HG02840 (cell line): ENCODE results near the gene PDGFA.

Experiments used
- ATAC-seq: cut with Tn5 transposase; IDR thresholded peaks from one replicate; pipeline ENCODE4 v1.9.1; 2021; ENCODE audit warnings: mild to moderate bottlenecking, moderate library complexity, moderate number of reproducible peaks; ENCODE audit not compliant: unreplicated experiment, low FRiP score

The PDGFA gene

DNA sequence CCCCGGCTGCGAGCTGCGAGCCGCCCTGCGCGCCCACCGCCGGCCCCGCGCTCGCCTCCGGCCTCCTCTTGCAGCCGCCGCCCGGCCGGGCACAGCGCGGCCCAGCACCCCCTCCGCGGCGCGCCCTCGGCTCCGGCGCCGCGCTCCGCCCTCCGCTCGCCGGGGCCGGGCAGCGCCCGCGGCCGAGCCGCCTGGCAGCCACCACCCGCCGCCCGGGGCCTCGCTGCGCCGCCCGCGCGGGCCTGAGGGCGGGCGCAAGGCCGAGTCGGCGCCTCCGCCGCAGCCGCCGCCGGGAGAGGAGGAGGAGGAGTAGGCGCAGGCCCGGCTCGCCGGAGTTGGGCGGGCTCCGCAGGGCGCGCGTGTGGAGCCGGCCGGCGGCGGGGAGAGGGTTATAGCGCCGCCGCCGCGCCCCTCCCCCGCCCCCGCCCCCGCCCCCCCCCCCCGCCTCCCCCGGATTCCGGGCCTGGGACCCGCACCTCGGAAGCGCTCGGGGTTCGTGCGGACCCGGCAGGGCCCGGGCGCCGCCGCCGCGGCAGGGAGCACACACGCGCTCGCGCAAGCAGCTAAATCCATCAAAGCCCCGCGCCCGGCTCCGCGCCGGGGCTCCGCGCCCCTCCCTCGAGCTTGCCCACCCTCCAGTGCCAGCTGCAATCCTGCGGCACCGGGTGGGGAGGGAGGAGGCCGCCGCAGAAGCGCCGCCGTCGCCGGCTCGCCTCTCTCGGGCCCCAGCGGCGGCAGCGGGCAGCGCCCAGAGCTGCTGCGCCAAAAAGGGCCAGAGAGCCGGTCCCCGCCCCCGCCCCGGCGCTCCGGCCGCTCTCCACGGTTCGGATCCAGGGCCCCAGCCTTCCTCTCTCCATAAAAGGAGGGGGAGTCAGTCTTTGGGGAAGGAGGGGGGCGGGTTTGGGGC, at the start of gene PDGFA:
Gene PDGFA, minus strand, starts transcription at position 363 of the 907 bp plus-strand sequence. CDS start 845 bp downstream, outside the sequence.
- ATAC-seq = no peak

DNA sequence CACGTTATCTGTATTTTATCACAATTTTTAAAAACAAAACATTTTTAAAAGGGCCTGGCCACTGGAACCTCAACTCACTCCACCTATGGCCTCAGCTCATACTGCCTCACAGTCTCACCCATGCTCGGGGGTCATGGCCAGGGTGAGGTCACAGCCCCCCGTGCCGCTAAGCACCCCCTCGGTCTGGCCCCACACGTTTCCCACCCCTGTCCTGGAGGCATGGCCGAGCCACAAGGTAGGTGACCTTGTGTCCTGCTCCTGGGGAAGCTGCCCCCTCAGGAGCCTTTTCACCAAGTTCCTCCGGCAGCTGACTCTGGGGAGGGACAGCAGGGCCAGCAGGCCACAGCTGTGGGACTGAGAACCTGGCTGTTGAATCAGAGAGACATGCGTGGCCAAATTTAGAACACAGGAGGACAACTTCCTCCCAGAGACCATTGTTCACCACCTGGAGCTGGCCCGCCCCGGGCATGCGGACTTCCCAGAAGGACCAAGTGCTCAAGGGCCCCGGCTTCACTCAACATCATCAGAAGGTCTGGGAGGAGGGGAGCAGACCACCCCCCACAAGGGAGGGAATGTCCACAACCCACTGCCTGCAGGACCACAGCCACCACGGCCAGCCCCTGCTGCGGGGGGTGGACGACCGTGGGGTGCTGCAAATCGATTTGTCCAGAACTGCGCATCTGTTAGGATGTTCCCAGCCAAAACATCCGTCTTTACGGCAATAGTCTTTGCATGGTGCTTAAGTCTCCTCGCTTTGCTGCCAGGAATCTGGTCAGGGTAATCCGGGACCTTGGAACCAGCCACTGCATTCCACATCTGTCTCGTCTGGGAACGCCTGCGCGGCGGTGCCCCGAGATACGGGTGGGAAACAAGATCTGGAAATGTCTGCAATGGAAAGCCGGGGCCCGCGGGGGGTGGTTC, 48.6 kb upstream of the PDGFA start:
- ATAC-seq = no peak

DNA sequence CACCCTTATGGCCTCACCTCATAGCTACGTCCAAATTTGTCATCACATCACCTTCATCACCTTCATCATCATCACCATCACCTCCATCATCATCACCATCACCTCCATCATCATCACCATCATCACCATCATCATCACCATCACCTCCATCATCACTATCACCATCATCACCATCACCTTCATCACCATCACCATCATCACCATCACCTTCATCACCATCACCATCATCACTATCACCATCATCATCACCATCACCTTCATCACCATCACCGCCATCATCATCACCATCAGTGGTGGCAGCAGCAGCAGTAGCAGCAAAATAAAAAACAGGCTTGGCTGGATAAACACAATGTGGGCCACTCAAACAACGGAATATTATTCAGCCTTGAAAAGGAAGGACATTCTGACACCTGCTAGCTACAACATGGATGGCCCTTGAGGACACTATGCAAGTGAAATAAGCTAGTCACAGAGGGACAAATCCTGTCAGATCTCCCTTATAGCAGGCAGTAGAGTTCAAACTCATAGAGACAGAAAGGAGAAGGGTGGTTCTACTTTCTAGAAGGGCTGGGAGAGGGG, 47.7 kb upstream of the PDGFA start:
- ATAC-seq = no peak

DNA sequence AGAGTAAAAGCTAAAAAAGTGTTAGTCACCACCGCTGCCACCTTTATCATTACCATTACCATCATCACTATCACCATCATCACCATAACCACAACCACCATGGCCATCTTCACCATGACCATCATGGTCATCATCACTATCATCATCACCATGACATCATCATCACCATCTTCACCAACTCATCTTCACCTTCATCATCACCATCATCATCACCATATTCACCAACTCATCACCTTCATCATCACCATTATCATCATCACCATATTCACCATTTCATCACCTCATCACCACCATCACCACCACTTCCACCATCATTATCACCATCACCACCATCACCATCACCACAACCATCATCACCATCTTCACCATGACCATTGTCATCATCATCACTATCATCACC, 46.5 kb upstream of the PDGFA start:
- no peak for ATAC-seq

DNA sequence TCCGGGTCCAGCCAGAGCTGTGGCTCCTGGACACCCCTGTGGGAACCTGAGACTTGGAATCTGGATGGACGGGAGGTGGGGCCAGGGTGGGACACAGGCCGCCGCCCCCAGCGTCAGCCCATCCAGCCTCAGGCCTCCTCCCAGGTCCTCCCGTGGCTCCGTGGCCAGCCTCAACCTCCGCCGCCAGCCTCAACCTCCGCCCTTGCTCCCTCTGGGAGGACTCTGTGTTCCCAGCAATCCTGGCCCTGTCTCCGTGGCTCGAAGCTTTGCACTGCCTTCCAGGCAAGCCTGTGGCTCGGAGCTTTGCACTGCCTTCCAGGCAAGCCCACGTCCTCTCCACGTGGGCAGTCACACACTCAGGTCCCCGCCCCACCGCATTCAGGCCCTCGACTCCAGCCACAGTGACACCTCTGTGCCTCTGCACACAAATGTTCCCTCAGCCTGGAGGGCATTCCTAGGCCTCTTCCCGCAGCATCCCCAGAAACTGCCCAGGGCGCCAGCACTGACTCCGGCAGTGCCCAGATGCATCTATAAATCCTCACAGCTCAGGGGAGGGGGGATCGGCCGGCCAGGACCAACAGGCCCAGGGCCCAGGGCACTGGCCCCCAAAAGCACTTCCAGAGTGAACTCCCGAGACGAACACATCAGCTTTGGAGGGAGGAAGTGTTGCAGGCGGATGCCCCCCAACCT, 44.7 kb upstream of the PDGFA start:
- ATAC-seq = no peak

DNA sequence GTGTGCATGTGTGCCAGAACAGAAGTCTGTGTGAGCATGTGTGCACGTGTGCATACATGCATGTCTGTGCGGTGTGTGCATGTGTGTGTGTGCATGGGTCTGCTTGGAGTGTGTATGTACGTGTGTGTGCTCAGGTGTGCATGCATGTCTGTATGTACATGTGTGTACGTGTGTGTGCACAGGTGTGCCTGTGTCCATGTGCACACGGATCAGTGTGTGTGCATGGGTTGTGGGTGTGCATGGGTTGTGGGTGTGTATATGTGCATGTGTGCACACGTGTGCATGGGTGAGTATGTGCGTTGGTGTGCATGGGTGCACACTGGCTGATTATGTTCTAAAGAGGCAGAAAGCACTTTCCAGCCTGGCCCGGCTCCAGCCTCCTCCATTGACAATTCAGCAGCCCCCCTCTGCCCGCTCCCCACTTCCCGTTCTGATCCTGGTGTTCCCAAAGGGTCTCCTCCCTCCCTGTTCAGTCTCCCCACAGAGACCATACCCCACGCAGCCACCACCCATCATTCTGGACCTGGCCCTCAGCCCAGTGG, 44.1 kb upstream of the PDGFA start:
- ATAC-seq = no peak

DNA sequence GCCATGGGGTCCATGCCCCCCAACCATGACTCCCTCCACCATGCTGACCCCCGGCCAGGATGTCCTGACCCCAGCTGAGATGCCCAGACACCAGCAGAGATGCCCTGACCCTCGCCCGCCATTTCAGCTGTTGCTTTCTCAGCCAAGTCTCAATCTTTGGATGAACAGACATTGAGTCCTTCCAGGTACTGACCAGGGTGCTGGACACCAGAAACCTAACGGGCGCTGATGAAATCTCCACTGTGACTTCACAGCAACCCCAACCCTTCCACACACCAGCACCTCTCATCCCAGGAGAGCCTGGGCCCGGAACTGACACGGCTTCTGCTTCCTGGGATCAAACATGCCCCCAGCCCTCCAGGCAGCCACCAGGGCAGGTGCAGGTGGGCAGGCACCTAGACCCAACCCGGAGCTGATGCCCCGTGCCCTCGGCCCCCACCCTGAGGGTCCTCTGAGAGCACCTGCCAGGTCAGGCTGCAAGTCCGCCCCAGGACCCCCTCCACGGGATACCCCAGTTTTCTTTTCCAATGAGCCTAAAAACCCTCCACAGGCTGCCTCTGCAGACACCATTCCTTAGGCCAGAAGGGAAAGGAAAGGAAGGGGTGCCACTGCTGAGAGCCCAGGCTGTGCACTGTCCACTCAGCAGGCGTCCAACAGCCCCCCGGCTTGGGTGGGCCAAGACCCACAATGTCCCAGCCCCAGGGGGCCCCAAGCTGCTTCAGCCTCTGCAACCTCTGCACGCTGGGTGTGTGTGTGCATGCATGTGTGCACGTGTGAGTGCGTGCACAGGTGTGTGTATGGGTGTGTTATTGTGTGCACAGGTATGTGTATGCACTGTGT, 43.4 kb upstream of the PDGFA start:
- ATAC-seq = no peak

DNA sequence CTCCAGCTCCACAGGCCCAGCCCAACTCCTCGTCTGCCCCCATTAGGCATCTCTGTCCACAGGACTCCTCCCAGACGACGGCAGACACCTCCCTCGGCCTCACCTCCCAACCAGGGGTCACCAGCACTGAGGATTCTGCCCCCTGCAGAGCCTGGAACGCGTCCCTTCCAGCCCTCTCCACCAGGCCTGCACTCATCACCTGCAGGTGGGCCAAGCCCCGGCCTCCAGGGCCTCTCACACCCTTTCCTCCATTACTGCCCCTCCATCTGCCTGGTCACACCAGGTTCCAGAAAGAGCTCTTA, 42.7 kb upstream of the PDGFA start:
- ATAC-seq = no peak

DNA sequence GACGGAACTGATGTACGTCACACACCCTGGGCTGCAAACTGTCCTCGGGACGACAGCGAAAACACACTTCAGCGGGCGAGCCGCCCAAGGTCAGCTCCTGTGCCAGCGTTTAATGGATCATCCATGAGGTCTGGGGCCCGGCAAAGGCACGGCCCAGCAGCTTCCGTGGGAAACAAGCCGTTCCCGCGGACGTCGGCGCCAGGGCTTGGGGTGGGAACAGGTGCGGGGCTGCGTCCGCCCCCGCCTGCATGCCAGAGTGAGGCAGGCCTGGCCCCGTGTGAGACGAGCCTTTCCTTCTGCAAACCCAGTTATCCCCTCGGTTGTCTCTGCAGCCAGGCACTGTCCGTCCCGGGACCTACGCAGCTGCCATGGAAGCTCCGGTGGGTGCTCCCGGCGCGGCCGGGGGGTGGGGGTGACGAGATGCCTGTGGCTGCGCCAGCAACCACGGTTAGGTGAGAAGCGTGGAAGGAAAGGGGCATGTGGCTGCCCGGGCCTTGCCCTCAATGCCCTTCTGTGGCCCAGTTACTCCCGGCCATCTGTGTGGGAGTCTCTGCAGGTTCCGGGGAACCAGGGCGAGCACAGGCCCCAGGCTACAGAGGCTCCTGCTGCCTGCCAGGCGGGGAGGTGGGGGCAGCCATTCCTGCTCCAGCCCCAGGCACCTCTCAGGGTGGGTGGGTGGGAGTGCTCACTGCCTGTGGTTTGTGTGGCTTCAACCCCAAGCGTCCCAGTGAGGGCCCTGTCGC, 42.2 kb upstream of the PDGFA start:
- no peak for ATAC-seq

DNA sequence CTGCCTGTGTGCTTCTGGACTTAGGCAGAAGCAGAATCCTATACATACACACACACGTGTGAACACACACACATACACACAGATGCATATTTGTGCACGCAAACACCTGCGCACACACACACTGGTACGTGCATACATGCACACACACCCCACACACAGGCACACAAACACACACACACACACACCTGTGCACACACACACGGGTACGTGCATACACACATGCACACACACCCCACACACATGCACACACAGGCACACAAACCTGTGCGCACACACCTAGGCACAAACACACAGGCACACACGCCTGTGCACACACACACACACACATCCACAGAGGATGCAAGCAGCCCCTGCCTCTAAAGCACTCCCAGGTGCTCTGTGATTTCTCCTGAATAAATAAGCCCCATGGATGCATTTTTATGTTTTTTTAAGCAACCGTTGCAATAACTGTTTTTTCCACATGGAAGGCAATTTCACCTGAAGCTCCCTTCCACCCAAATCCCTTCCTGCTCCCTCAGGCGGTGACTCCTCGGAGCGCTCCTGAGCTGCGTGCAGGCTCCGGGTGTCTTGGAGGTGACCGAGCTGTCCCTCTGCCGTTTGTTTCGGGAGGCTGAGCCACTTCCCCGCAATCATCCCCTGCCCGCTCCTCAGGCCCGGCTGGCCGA, 41.5 kb upstream of the PDGFA start:
- ATAC-seq = no peak

DNA sequence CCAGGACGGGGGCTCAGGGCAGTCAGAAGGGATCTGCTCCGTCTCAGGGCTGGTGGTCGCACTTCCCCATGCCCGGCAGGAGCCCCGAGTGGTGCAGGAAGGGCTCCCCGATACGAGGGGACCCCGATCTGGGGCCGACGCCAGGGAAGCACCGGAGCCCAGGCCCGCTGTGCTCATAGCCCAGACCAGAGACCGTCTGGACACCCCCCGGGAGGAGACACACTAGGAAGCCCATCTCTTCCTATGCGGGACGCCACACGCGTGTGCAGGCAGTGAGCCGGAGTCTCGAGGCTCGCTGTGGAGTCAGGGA, 39.7 kb upstream of the PDGFA start:
- ATAC-seq = no peak

DNA sequence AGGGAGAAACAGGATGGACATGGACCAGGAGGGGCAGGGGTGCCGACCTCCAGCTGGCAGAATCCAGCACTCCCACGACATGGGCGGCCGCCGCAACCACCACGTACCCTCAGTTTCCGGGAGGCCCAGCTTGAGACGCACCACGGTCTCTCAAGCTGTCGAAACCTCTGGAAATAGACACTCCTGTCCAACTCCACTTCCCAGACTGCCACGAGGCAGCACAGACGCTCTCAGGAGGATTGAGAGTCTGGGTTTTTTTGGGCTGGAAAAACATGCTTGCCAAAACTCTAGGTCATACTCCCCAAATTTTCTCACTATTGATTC, 37.9 kb upstream of the PDGFA start:
- no peak for ATAC-seq

DNA sequence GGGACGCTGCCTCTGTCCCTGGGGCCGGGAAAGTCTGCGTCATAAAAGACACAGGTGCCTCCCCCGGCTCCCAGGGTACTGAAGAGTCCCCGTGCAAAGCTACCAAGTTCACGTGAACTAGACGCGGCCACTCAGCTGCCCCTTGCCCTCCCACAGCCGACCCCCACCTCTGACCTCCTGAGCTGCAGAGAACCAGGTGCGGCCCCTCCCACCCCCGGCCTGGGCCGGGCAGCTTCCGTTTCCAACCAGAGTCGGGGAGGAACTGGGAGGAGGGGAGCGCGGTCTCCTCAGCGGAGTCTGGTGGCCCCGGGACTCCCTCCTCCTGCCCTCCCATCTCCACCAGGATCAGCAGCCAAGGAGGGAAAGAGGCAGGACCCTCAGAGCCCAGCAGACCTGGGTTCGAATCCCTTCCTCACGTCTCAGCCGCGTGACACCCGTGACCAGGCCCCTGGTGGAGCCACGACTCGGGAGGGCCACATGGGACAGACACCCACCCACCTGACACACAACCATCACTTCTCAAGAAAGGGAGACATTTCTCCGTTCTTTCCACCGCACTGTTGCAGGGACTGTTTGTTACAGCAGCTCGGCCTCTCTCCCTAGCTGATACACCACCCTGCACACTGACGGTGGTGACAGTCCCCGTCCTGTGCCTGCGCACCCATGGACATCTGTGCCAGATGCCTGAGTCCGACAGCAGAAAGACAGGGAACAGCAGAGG, 37.4 kb upstream of the PDGFA start:
- no peak for ATAC-seq

DNA sequence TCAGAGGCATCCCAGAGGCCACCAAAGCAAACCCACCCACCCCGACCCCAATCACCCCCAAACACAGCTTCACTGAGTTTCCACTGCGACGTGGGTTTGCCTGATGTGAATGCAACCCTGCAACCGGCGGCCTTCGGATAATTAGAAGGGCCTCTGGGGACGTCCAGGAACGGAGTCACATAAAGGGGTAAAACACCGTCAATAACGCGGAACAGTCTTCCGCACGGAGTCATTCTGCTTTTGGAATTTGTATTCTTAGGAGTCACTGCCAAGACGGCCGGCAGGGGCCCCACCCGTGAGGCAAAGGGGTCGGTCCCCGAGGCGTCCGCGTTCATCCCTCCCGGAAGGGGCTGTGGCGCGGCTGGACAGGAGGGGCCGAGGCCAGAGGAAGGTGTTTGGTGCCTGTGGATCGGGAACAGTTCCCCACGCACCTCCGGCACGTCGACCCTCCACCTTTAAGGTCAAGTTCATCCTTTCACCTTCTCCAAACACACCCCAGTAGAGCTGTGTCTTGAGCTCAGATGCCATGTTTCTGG, 36.7 kb upstream of the PDGFA start:
- no peak for ATAC-seq

DNA sequence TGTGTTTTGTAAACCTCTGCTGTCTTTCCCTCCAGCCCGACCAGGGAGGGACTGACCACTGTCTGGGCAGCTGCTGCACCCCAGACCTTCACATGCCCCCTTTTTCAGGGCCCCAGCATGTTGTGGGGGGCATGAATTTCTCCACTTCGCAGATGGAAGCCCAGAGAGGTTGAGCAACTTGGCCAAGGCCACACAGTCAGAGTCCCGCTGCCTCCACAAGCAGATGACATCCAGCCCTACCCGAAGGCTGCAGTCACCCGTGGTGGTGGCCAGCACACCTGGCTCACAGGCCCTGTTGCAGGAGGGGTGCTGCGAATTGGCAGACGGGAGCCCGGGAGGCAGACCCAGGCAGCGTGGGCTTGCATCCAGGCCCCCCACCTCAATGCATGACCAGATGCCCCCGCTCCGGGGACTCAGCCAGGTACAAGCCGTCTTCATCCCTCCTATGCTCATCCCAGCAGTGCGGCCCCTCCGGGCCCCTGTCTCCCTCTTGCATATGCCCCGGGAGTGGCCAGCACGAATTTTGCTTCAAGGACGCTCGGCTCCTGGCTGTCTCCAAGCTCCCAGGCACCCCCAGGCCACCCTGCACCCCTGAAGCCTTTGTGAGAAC, 36.0 kb upstream of the PDGFA start:
- ATAC-seq = no peak

DNA sequence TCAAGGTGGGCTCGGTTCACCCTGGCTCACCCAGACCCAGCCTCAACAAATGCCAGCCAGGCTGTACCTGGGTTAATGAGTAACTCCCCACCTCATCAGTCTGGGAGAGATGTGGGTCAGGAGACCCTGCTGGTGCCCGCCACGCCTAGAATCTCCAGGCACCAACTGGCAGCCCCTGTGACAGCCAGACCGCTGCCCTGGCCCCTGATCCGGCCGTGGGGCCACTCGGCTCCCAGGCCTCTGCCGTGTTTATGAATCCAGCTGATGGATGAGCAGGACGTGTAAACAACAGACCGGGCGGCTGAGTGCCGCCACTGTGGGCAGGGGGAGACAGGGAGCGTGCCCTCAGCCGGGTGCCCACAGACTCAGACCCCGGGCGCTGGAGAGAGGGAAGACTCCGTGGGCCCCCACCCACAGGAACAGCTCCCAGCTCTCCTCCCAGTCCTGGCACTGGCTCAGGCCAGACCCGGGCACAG, 34.0 kb upstream of the PDGFA start:
- ATAC-seq = no peak
